ENCODE data around the gene GOLGA6C. TPM values are rescaled to one million over a fixed set of nuclear protein-coding genes. Genes with fewer than 3 reads are reported as not detected.

Gene GOLGA6C
- total RNA-seq, 1 experiment from 2014 or later: not detected

DNA sequence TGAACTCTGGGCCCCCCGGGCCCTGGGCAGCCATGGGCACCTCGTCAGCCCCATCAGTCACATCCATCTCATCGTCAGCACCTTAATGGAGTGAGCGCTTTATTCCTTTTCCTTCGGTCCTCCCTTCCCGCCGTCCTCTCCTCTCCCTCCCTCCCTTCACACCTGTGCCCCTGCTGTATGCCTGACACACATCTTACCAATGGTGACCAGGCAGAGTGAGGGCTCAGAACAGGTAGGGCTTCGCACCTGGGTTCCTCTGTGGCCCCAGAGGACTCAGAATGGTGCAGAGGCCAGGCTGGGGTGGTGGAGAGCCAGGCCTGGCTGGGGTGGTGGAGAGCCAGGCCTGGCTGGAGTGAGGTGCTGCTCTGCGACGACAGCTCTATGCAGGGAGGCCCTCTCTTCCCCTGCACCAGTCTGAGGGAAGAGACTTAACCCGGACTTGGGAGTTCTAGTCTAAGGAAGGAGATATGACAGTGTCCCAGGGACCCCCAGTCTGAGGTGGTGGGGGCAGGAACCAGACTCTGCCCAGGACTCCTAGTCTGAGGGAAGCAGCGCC lies 44.8 kb upstream of the GOLGA6C start:
- no peak overlapping the region for H3K9ac ChIP-seq (ENCODE audit: extremely low read depth, insufficient read length, low read length)
- H3K56ac ChIP-seq (ENCODE audit: insufficient read length, low read depth, low read length): no peak overlapping the region
- H3K79me1 ChIP-seq (ENCODE audit: insufficient read depth, low read depth, low read length, poor library complexity, severe bottlenecking): no peaks in the 10 kb centered on the region
- Mint-ChIP-seq H3K4me3 (no peak overlapping the region; a peak in 1 of 5 replicates), H3K36me3 (ENCODE audit: insufficient read depth in 1 of 3, low read depth in 3 of 3) (peaks cover 23 to 44% (median 42%) of the 10 kb centered on the region in 3 experiments), H3K9me3 (no peaks in the 10 kb centered on the region), H3K4me1 (peaks cover 16 to 17% of the 10 kb centered on the region in 2 experiments), H3K27ac (no peak overlapping the region), H3K27me3 (ENCODE audit: low read depth) (peaks cover 5% of the 10 kb centered on the region)
- H2BK15ac ChIP-seq (ENCODE audit: low read depth, low read length): no peak overlapping the region
- H2BK5ac ChIP-seq (ENCODE audit: insufficient read length, low read length): no peak overlapping the region
- no peak overlapping the region for H3K27ac ChIP-seq (ENCODE audit: insufficient read length, low read depth, low read length)
- no peak overlapping the region for H3K14ac ChIP-seq (ENCODE audit: insufficient read depth, low read length)
- no peak overlapping the region for H3K18ac ChIP-seq (ENCODE audit: insufficient read length, low read depth, low read length)
- H4K8ac ChIP-seq (replicated peaks; ENCODE audit: insufficient read length, low read depth, low read length): no peak overlapping the region
- no peak overlapping the region for H3T11ph ChIP-seq (ENCODE audit: low read length)
- H3K27me3 ChIP-seq (ENCODE audit: insufficient read depth, low read length): no peaks in the 10 kb centered on the region
- H2BK120ac ChIP-seq (ENCODE audit: low read depth, low read length, poor library complexity, severe bottlenecking): no peak overlapping the region
- no CpG with 5 or more reads among the region's 12 CpGs for WGBS (ENCODE audit: extremely low coverage, insufficient read length, low lambda C conversion rate)
- peaks cover 2% of the 10 kb centered on the region; the same call in 1 of the 2 replicates for H3K4me1 ChIP-seq (ENCODE audit: insufficient read depth, low read length)
- DNase-seq: no peak
- H2BK20ac ChIP-seq (ENCODE audit: low read depth, low read length, poor library complexity, severe bottlenecking): no peak overlapping the region
- TF ChIP-seq, protein P1, sequence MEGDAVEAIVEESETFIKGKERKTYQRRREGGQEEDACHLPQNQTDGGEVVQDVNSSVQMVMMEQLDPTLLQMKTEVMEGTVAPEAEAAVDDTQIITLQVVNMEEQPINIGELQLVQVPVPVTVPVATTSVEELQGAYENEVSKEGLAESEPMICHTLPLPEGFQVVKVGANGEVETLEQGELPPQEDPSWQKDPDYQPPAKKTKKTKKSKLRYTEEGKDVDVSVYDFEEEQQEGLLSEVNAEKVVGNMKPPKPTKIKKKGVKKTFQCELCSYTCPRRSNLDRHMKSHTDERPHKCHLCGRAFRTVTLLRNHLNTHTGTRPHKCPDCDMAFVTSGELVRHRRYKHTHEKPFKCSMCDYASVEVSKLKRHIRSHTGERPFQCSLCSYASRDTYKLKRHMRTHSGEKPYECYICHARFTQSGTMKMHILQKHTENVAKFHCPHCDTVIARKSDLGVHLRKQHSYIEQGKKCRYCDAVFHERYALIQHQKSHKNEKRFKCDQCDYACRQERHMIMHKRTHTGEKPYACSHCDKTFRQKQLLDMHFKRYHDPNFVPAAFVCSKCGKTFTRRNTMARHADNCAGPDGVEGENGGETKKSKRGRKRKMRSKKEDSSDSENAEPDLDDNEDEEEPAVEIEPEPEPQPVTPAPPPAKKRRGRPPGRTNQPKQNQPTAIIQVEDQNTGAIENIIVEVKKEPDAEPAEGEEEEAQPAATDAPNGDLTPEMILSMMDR (conservative IDR thresholded peaks at IDR 0.05): no peak
- no peak overlapping the region for H3K4ac ChIP-seq (ENCODE audit: low read depth, low read length)
- H3K4me2 ChIP-seq (ENCODE audit: insufficient read depth, insufficient read length, low read length): no peak overlapping the region
- H2AFZ ChIP-seq (ENCODE audit: low read length): no peak overlapping the region
- no peak overlapping the region for H2BK12ac ChIP-seq (ENCODE audit: insufficient read length, low read depth, low read length)
- H4K91ac ChIP-seq (ENCODE audit: insufficient read length, low read depth, low read length): no peak overlapping the region
- H3K23me2 ChIP-seq (ENCODE audit: insufficient read length, low read depth, low read length, poor library complexity, severe bottlenecking): no peaks in the 10 kb centered on the region
- H4K5ac ChIP-seq (ENCODE audit: insufficient read length, low read depth, low read length): no peak overlapping the region
- H3K23ac ChIP-seq (ENCODE audit: insufficient read length, low read depth, low read length): no peak overlapping the region
- 0 out of 2 replicates have a peak, but pooled peaks cover 2% of the 10 kb centered on the region for H3K79me2 ChIP-seq (ENCODE audit: insufficient read depth, low read length)
- no peak overlapping the region for H2AK5ac ChIP-seq (ENCODE audit: insufficient read length, low read length)
- H3K9me3 ChIP-seq (ENCODE audit: control insufficient read depth, low read depth, low read length): no peaks in the 10 kb centered on the region
- no peaks in the 10 kb centered on the region for H4K20me1 ChIP-seq (ENCODE audit: control insufficient read depth, insufficient read depth, insufficient read length)

Data from H9 (cell line).